ENCODE results near the gene PTGES3L.
"Not testable (repeated sequence)": the region's sequence is repeated elsewhere in the genome, so short reads cannot be mapped to it uniquely, and the experiment has no call there.

PTGES3L gene

GRCh38 chr17:43014020-43014648 lies 34.3 kb upstream of the PTGES3L start:
- no peak for DNase-seq

DNA sequence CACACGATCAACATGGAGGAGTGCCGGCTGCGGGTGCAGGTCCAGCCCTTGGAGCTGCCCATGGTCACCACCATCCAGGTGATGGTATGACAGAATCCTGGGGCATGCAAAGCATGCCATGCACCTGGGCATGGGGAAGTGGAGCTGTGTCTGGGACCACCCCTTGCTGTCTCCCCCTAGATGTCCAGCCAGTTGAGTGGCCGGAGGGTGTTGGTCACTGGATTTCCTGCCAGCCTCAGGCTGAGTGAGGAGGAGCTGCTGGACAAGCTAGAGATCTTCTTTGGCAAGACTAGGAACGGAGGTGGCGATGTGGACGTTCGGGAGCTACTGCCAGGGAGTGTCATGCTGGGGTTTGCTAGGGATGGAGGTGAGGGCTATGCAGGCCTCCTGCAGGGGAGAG lies 33.4 kb upstream of the PTGES3L start:
- DNase-seq = no peak

DNA sequence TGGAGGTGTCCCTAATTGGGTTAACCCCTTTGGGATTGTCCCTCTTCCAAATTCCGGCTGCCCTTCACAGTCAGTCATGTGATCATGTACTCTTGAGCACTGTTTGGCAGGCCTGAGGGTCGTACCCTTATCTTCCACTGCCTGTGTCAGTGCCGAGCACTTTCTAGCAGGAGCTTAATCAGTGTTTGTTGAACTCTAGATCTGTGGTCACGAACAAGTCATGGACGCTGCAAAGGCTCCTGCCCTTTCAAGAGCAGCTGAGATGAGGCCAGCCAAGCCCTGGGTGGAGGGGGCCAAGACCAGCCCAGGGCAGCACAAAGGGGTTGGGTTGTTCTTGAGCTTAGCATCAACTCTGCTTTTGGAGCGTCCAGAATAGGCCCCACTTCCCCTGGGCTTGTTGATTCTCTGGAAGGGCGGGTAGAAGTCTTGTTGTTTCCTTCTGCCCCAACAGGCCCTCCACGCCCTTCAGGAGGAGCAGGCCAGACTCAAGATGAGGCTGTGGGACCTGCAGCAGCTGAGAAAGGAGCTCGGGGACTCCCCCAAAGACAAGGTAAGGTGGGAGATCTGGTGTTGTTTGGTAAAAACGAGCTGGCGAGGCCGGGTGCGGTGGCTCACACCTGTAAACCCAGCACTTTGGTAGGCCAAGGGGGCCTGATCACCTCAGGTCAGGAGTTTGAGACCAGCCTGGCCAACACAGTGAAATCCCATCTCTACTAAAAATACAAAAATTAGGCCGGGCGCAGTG lies 32.0 kb upstream of the PTGES3L start:
- no peak for DNase-seq

DNA sequence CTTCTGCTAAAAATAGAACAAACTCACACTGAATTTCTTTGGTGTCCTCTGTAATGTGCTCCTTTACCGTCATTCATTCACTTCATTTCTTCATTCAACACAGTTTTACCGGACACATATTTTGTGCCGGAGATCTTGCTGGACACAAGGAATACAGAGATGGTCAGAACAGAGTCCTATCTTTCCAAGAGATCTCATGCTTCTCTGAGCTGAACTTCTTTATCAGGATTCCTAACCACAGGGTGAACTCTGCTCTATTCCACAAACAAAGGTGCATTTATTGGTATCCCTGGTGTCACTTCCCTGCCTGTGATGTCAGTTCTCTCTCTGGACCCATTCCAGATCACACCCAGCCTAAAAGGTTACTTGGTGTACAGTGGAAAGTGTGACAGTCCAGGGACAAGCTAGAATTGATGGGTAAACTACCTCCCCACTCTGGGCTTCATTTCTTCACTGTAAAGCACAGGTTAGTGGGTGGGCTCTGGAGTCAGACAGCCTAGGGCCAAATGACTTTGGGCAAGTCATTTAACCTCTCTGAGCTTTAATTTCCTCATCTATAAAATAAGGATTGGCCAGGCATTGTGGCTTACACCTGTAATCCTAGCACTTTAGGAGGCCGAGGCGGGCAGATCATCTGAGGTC lies 30.9 kb upstream of the PTGES3L start:
- DNase-seq = no peak

DNA sequence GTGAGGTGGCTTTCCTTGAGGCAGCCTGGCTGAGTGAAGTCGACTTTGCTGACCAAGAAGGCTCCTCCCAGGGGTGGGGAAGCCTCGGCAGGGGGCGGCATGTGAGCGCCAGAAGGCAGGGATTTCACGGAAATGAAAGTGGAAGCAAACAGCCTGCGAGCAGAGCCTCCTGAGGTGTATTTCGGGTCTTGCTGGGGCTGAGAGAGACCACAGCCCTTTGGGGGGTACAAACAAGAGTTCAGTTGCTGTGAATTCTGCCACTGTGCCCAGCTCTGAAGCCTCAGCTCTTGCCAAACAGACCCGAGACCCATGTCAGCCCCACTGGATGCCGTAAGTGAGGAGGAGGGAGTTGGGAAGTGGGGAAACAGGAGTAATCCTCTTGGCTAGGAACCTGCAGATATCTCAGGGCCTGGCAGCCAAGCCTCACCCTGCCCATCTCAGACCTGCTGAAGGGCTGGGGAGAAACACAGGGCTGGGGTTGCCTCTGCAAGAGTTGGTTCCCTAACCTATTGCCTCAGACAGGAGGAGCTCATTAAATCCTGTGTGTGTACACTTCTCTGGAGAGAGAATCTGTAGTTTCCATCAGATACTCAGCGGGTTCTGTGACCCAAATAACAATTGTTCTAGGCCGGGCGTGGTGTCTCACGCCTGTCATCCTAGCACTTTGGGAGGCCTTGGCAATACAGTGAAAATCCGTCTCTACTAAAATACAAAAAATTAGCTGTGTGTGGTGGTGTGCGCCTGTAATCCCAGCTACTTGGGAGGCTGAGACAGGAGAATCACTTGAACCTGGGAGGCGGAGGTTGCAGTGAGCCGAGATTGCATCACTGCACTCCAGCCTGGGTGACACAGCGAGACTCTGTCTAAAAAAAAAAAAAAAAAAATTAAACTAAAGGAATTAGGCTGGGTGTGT lies 27.0 kb upstream of the PTGES3L start, which contains the start of gene IFI35:
Gene IFI35 (plus strand): TSS at position 146 of the 913 bp plus-strand sequence. CDS start 164 bp downstream, at position 310.
- DNase-seq = no peak

GRCh38 chr17:43003542-43004172 lies 23.8 kb upstream of the PTGES3L start:
- no peak for DNase-seq

DNA sequence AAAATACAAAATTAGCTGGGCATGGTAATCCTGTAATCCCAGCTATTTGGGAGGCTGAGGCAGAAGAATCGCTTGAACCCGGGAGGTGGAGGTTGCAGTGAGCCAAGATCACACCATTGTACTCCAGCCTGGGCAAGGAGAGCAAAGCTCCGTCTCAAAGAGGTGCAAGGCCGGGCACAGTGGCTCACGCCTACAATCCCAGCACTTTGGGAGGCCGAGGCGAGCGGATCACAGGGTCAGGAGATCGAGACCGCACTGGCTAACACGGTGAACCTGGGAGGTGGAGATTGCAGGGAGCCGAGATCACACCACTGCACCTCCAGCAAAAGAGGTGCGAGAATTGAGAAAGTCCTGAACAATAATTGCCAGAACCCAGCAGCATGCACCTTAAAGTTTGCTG lies 21.0 kb upstream of the PTGES3L start:
- DNase-seq = not testable (repeated sequence)

DNA sequence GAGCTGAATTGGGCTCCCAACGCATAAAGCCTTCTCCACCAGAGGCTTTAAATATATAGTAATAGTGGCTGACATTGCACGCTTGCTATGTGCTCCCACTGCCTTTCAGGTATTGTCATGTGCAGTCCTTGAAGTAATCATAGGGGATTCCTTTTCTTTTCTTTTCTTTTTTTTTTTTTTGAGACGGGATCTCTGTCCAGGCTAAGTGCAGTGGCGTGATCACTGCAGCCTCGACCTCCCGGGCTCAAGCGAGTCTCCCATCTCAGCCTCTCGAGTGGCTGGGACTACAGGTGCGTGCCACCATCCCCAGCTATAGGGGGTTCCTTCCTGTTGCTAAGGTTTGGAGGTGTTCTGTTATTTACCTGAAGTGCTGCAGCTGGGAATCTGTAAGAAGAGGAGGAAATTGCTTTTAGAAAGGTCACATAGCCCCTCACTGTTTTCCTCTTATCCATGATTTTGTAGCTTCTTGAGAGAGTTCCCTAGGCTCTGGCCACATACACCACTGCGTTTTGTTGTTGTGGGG lies 19.2 kb upstream of the PTGES3L start:
- no peak for DNase-seq

GRCh38 chr17:42997984-42998938 lies 18.4 kb upstream of the PTGES3L start, which contains the start of gene RPL27:
RPL27 (plus strand) TSS chr17:42998419; CDS start chr17:42998751, 332 bp downstream.
- peak; percentile 99 for DNase-seq

DNA sequence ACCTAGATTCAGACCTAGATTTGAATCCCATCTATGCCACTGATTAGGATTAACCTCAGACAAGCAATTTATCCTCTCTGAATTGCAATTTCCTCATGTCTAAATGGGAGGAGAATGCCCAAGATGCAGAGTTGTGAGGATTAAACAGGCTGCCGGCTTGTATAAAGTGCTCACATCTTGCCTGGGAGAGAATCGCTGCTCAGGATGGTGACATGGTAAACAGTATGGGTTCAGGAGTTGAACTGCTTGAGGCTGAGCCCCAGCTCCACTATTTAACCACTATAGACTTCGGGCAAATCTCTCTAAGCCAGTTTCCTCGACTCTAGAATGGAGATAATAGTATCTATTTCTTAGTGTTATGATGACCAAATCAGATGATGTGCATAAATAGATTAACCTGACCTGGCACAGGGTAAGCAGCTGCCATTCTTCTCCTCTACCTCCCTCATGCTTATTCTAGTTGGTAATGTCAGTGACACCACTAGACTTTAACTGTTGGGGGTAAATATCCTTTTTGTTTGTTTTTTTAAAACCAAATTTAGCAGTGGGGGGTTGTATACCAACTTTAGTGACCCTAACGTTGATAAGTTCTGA lies 17.6 kb upstream of the PTGES3L start:
- no peak for DNase-seq

- DNase-seq = not testable (repeated sequence)
Observed at GRCh38 chr17:42993913-42994312, 14.0 kb upstream of the PTGES3L start.

GRCh38 chr17:42992872-42993271 lies 13.0 kb upstream of the PTGES3L start:
- DNase-seq = no peak

GRCh38 chr17:42991471-42991870 lies 11.6 kb upstream of the PTGES3L start:
- no peak for DNase-seq

DNA sequence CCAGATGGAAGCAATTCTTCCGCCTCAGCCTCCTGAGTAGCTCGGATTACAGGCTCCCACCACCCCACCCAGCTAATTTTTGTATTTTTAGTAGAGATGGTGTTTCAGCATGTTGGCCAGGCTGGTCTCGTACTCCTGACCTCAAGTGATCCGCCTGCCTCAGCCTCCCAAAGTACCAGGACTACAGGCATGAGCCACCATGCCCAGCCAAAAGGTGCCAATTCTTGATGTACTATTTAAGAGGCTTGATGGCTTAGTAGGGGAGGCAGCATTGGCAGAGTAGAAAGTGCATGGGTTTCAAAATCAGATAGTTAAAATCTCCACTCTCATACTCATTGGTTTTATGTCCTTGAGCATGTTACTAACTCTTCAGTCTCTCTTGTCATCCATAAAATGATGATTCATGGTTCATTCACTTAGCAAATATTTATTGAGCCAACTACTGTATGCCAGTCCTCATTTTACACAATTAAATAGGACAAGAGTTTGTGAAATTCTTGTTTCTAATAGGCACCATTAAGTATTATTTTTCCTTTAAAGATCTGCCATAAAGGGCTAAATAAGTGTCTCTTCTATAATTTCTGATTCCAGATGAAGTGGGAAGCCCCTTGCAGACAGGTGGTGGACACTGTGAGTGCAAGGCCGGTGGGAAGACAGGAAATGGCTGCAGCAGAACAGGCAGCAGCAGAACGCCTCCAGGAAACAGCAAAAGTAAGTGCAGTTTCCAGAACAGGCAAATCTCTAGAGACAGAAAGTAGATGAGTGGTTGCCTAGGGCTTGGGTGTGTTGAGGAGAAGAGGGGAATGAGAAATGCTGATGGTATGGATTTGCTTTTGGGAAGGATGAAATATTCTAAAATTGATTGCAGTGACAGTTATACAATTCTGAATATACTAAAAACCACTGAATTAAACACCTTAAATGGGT lies 10.1 kb upstream of the PTGES3L start:
- DNase-seq = no peak

DNA sequence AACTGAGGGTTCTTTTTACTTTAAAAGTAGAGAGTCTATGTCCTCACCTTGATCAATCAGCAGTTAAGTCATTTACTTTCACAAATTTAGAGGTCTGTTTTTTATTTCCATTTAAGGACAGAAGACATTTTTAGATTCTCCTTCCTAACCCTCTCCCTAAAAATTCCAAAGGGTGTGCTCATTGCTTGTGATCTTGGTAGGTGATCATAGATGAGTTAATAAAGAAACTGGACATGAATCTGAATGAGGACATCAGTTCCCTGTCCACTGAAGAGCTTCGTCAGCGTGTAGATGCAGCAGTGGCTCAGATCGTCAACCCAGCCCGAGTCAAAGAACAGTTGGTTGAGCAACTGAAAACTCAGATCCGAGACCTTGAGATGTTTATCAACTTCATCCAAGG lies 9.3 kb upstream of the PTGES3L start:
- no peak for DNase-seq

DNA sequence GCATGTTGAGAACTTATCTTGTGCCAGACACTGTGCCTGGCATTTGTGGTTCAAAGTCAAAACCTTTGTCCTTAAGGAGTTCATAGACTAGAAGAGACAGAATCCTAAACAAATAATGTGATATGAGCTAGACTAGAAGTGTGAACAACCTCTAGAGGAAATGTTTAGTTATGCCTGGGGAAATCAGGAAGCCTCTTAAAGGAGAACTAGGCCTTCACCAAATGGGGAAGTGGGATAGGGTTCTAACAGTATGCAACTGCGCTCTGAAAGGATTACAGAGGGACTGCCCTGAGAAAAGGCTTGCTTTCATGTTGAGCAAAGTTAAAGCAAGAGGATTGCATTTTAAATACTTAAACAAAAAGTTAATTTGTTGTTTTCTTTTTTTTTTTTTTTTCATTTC lies 5.3 kb upstream of the PTGES3L start:
- DNase-seq = no peak

- DNase-seq = no peak
Observed at GRCh38 chr17:42982266-42982665, 2.4 kb upstream of the PTGES3L start.

- DNase-seq = peak; percentile 41
Observed at GRCh38 chr17:42980766-42981397, 1.0 kb upstream of the PTGES3L start.

DNA sequence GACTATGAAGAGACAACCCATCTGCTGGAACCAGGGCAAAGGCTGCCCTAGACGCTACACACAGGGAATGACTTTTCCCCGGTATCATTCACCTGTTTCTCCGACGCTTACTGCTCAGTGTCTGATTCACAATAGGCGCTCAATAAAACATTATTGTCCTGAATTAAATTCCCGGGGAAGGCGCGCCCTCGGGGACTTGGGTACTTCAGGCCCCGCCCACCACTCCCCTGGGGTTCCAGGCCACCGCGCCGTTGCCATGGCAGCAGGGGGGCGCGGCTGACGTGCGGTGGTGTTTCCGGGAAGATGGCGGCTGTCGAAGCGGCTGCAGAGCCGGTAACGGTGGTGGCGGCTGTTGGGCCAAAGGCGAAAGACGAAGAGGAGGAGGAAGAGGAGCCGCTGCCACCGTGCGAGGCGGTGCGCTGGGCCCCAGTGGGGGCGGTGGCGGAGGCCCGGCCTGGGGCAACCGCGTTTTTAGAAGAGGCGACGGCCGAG lies 440 bp upstream of the PTGES3L start, which contains the start of gene RUNDC1:
Gene RUNDC1 (plus strand): TSS at position 292 of the 492 bp plus-strand sequence. CDS start 12 bp downstream, at position 304.
- DNase-seq = peak; percentile 93

Measured in NCI-H345 (cell line).